Esophagus muscularis mucosa (tissue), 3 donors: ENCODE results near the gene NPAT.

Experiments
- CTCF ChIP-seq, 3 experiments: fragments of 200-600 bp in 2 of 3; fragments of 450-650 bp in 1 of 3; sonication (generic) in 2 of 3; IDR thresholded peaks; one replicate each; pipeline ENCODE4 v1.5.1; 2017 to 2019; ENCODE audit warnings: antibody characterized with exemption in 3 of 3, mild to moderate bottlenecking in 2 of 3, moderate library complexity in 1 of 3
- POLR2A ChIP-seq: fragments of 450-650 bp; IDR thresholded peaks from one replicate; pipeline ENCODE4 v1.6.1; 2017; ENCODE audit warnings: antibody characterized with exemption, moderate library complexity, mild to moderate bottlenecking, low read depth

GRCh38 chr11:108210441-108210840 lies 12.0 kb downstream of the NPAT start:
- no peak for TF ChIP-seq POLR2A
- TF ChIP-seq CTCF (IDR thresholded peaks at IDR 0.05): no peak
